GM21786 (cell line): Measurements from ENCODE around the gene MTARC1.

ENCODE experiments used
- ATAC-seq: cut with Tn5 transposase; IDR thresholded peaks from one replicate; pipeline ENCODE4 v1.9.1; 2021; ENCODE audit not compliant: unreplicated experiment

The MTARC1 gene

DNA sequence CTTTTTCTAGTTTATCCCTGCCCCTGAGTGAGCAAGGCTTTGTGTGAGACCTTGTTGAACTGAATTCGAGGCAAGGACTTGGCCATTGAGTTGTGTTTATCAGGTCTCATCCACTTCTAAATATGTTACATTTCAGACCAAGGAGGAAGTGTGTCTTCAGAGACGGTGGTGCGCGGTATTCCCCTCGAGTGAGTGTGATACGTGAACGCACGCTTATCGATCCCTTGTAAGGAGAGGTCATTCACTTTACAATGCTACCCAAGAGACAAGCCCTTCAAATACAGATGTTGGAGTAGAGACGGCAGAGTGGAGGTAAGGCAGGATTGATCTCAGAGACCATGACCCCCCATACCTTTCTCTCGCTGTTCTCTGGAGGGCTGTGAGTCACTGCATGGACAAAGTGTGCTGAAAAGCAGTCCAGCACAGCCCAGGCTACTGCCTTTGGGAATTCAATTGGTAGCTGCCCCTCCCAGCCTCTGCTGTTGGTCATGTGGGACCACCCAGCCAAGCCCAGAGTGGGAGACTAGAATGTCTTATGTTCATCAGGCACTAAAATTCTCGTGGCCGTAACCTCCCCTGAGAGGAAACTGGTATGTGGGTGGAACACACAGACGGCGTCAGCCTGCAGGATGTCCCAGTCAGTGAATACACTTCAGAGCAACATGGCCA is 16.3 kb upstream of the MTARC1 start:
- peak; percentile 71 for ATAC-seq

DNA sequence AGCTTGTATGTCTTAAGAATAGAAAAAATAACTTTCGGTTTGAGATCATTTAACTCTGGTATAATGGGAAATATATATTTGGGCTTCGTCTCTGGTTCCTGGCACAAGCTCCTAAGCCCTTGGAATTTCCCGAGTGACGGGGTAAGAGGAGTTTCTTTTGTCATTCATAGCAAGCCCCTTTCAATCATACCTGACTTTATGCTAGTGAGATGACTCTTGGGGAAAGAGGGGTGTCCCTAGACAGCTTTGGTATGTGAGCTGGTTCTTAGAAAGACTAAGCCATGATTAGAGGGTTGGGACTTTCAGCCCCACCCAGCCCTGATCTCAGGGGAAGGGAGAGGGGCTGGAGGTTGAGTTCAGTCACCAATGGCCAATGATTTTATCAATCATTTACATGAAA is 13.9 kb upstream of the MTARC1 start:
- ATAC-seq, result peak; percentile 20

DNA sequence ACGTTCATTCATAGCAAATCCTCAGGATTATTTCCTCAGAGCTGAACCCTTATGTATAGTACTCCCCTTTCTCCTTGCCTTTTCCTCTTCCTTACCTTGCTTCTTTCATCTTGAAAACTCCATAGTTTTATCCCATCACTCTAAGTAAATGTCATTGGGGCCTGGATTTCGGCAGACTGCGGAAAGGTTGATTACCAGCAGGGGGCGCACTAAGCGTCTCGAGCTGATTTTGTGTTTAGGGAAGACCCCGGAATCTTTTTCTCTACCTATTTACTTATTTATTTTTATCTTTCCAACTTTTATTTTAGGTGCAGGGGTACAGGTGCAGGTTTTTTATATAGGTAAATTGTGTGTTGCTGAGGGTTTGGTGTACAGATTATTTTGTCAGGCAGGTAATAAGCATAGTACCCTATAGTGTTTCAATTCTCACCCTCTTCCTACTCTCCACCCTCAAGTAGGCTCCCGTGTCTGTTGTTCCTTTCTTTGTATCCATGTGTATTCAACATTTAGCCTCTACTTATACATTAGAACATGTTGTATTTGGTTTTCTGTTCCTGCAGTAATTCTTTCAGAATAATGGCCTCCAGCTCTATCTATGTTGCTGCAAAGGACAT is 11.4 kb upstream of the MTARC1 start:
- ATAC-seq, result no peak

DNA sequence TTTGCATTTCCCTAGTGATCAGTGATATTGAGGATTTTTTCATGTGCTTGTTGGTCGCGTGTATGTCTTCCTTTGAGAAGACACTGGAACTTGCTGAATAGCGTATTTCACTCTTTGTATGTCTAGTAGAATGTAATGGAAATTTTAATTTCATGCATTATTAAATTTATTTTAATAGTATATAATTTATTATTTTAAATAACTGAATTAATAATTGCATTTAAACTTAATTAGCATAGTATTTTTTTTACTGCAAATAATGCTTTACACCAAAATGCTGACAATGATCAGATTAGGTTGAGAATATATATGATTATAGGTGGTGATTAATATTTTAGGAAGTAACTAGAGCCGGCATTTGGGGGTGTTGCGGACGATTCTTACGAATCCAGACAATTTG is 10.5 kb upstream of the MTARC1 start:
- no peak for ATAC-seq

DNA sequence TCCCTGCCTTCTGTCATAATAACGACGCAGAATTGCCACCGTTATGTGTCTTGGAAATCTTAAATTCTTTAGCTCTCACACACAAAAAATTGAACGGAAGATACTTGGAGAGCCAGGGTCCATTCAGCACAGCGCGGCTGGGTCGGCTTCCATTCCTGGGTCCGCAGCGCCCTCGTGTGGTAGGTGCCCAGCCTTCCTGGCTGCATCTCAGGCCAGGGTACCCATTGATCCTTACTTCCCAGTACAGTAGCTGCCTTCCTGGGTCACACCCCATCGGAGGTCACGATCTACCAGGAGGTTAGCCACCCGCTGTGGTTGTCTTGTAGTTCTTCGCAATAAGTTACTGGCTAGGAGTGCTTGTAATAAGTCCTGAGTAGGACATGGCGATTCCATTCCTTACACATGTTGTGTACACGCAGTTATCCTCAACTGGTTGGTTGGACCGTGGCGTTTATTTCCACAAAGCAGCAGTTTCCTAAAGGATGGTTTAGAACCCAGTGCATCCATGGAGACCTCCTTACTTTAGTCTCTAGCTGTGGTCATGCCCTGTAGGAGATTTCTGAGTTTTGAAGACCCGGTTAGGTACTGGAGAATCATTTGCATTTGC is 9.9 kb upstream of the MTARC1 start:
- ATAC-seq, result peak; percentile 83

DNA sequence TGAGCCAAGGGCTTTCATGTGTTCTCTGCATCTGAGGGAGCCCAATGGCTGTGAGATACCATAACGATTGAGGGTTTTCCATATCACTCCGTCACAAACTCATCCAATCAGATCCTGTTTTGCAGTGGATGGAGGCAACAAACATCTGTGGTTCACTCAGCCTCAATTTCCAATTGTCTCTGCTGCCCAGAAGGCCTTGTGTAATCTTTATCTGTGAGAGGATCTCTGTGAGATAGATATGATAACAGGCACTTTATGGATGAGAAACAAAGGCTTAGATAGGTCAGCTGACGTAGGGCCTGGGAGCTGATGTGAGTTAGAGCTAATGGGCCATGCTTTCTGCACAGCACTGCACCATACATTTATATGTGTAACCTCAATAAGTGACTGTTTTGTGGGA is 3.3 kb upstream of the MTARC1 start:
- ATAC-seq, result no peak

DNA sequence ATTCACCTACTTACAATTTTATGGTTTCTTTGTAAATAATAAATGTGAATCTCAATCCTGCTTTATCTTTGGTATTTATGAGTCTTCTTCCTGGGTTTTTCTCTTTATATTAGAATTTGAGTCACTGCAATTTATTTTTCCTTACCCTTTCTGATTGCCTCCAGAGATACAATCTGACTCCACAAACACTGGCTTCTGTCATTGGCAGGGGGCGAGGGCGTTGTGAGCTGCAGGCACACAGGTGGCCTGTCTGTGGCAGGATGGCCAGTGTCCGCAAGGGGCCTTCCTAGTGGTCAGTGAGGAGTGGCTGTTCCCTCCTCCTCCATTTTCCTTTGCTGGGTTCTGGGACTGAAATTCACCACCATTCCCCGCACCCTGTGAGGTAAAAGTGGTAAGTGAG is 2.0 kb upstream of the MTARC1 start:
- no peak for ATAC-seq

DNA sequence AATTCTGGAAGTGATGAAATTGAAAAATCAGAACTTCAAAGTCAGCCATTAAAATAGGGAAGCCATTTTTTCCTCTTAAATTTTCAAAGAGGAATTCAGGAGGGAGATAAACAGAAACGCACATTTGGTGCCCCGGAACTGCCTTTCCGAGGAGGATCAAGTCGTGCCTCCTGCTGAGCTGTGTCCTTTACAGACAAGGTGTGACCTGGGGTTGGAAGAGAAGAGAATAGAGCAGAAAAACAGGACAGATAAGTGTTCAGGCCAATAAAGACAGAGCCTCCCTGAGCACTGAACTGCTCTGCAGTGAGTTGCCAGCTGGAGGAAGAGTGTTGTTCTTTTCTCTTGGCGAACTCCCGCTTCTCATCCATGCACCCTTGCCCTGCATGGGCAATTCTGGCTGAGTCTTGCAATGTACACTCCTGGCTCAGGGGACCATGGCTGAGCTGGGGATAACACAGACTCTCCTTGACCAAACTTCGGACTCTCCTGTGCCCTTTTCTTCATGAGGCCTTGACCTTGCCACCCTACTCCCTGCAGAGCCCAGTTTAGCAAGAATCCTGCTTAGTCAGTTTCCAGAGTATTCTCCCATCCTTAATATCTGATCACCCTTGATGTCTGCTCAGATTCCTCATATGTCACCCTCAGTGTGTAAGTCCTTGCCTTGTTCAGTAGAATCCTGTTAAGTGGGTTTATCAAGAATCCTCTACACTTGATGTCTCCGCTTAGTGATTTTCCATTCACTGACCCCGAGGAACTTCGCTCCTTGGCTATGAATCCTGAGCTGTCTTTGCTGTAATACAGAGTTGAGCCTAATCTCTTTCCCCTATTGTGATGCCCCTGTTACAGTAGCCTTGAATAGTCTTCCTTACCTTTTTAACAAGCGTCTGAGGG is 1.3 kb upstream of the MTARC1 start:
- no peak for ATAC-seq

DNA sequence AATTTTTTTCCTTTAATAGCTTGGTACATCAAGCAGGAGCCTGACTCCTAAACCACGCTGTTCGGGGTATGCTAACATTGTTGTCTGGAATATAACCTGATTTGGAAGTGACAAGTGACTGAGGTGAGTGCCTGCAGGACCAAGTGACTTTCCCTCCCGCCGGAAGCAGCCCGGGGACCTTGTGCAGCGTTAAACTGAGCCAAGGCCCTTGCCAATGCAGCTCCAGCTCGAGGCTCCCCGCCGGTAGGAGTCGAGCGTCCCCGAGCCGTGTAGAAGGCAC is 716 bp upstream of the MTARC1 start:
- ATAC-seq, result peak; percentile 12

DNA sequence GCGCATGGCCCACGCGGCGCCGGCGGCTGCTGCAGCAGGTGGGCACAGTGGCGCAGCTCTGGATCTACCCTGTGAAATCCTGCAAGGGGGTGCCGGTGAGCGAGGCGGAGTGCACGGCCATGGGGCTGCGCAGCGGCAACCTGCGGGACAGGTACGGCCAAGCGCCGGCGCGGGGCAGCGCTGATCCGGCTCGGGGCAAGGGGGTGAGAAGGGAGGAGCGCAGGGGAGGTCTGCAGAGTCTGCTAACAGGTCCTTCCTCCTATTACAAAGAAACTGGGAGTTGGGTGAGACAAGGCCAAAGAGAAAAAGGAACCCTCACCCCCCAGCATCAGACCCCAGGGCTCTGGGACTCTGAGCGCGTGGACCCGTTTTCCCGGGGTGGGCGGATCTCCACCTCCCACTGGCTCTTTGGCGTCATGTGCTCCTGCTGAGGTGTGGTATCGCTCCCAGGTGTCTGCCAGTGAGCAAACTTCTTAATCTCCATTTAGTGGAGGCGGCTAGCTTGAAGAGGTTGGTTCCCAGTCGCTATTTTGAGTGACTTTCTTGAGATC is 431 bp downstream of the MTARC1 start:
- ATAC-seq, result peak; percentile 32

DNA sequence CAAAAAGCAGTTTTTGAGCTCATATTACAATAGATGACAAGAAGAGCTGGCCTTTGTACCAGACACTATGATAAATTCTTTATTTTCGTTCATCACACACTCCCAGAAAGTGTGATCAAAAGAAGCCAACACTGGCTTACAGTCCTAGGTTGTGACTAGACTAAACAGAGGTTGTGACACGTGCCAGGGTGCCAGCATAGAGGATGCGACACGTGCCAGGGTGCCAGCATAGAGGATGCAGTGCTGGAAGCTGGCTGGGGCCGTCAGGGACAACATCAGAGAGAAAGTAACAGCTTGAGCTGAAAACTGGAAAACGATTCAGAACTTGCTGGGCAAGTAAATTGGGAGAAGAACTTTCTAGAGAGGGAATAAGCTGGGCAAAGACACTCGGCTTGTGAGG is 2.2 kb downstream of the MTARC1 start:
- no peak for ATAC-seq

DNA sequence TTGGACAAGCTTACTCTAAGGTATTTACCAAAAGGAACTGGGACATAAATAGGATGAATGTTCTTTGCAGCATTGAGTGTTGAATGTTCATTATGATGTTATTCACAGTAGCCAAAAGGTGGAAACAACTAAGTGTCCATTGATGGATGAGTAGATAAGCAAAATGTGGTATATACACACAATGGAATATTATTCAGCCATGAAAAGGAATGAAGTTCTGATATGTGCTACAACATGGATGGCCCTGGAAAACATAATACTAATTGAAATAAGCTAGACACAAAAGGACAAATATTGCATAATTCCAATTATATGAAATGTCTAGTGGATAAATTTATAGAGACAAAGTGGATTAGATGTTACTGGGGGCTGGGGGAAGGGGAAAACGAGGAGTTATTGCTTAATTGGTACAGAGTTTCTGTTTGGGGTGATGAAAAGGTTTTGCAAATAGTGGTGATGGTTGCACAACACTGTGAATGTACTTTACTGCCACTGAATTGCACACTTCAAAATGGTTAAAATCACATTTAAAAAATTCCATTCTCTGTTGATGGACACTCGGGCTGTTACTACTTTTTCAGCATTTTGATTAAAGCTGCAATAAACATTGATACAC is 2.9 kb downstream of the MTARC1 start:
- no peak for ATAC-seq

DNA sequence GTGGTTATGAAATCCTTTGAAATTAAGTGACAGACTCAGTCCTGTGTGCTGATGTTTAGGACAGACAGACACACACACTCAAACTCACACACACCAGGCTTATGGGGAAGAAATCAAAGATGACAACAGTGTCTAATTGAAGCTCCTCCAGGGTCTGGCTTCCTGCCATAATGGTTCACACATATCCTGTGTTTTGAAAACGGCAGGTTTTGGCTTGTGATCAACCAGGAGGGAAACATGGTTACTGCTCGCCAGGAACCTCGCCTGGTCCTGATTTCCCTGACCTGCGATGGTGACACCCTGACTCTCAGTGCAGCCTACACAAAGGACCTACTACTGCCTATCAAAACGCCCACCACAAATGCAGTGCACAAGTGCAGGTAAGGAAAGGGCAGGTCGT is 4.6 kb downstream of the MTARC1 start:
- ATAC-seq, result no peak

DNA sequence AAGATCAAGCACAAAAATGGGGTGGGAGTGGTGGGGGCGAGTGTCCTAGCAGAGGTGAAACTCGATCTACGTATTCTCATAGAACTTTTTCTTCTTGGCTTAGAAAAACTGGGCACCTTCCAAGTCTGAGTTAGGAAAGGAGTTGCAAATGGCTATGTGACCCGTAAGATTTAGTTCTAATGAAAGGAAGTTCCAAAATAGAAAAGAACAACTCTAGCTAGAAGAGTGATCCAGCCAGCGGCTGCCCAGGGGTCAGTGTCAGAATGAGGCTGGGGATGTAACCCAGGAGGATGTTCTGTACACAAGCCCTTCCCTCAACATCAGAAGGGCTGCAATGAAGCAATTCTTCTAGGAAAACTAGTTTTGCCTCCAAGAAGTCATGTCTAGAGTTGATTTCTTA is 5.2 kb downstream of the MTARC1 start:
- no peak for ATAC-seq

DNA sequence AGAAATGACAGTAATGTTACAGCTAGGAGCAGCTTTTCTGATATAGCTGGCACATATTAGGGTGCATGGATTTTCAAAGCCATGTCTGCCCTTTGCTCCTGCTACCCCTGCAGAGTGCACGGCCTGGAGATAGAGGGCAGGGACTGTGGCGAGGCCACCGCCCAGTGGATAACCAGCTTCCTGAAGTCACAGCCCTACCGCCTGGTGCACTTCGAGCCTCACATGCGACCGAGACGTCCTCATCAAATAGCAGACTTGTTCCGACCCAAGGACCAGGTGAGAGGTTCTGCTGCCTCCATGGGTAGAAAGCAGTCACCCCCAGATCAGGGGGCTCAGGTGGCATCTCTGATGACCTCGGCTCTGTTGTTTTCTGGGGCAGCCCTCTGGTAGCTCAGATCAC is 9.8 kb downstream of the MTARC1 start:
- ATAC-seq, result no peak

DNA sequence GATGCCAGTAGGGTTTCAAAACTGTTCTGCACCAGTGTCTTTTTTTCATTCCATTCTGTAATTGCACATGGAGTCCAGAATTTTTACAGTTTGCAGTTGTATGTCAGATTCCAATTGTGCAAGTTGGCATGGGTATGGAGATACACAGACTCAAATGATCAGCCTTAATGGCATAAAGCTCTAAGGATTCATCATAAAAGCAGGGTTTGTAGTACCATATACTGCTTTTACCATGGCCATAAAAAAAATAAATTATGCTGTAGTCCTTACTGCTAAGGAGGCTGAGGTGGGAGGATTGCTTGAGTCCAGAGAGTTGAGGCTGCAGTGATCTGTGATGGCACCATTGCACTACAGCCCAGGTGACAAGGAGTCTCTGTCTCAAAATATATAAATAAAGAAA is 10.3 kb downstream of the MTARC1 start:
- ATAC-seq, result no peak

DNA sequence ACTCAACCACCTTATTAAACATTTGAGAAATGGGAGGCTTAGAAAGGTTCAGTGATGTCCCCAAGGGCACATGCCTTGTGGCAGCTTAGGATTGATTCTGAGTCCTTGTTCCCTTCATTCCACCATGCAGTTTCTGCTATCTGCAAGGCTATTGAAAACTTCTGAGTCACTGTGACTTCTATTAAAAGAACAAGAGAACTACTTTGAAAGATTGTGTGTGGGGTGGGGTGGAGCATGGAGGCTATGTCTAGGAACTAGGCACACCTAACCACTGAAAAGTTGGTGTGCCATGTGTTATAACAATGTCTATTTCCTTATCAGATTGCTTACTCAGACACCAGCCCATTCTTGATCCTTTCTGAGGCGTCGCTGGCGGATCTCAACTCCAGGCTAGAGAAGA is 10.8 kb downstream of the MTARC1 start:
- no peak for ATAC-seq

DNA sequence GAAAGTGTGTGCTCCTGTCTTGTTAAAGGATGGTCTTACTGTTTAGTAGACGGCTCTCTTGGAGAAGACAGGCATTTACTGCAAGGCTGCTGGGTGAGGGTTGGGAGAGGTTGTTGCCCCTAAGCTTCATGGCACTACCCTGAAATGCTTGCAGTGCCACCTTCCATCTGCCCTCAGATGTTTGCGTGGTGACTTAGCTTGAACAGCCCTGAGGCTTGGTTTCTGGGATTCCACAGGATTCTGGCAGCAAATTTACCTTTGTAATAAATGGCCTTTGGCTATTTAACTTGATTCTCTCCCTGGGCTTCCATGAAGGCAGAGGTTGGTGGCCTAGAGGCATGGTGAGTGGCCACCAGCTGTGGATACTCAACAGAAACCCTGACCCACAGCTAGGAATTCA is 11.6 kb downstream of the MTARC1 start:
- no peak for ATAC-seq

DNA sequence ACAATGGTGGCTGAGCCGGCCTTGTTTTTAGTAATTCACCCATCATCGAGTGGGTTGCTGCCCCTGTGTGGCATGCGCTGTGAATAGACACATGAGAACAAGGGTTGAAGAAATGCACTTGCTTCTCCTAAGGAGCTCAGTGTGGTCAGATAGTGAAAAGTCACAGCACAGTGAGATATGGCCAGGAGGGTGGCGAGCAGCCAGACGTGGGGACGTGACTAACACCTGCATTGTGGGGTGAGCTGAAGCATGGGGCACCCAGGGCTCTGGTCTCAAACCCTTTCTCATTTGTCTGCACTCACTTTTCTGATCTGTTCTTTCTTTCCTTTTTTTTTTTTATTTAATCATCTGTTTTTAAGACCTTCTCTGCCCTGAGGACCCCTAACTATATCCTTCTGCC is 13.5 kb downstream of the MTARC1 start:
- no peak for ATAC-seq

DNA sequence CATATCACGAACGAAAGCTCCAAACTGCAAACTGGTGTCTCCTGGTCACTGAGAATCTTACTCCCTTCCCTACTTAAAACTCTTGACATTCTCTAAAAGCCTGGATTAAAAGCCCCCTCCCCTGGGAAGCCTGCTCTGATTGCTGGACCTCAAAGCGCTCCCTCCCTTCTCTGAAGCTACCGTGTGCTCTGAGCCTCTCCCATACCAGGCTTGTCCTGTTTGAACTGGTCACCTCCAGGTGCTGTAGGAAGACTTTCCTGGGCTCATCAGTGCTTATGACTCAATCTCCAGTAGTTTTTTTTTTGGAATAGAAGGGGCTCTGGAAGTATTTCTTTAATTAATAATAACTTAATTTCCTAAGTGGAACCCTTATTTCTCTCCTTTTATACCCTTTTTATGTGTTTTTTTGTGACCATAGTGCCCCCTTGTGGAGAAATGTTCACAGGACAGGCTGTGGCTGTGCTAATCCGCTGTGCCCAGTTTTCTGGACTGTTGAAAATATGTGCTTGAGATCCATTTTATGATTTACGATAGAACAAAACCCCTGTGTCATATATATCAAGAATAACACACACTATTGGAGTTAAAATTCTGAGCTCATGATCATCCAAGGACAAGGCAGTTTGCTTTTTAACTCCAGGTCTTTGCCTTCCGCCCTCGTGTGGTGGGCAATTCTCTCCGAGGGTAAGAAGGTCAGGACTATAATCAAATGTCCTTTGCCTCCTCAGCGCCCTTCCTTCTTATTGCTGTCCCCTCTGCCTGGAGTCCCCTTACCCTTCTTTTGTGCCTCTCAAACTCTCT is 16.9 kb downstream of the MTARC1 start:
- ATAC-seq, result peak; percentile 77
